GM12878 (cell line): ENCODE data around the gene ANK3. TPM values are rescaled to one million over a fixed set of nuclear protein-coding genes. Genes with fewer than 3 reads are reported as not detected.

Experiments
- ATAC-seq: fragments of 200-7000 bp; cut with Tn5 transposase; 3 replicates; pipeline ENCODE4 v1.9.1; 2020; ENCODE audit warnings: mild to moderate bottlenecking, moderate library complexity
- BruUV-seq: library from RNA; stranded (reverse); fragments of 400-500 nt; replicated peaks from 2 replicates; lab custom pipeline; 2021; lab: Mats Ljungman, UMichigan
- CTCF ChIA-PET: fragments of 300-600 bp; sonication (Branson Sonifier 250); formaldehyde crosslinking; extraction: SDS; loops from one replicate; lab custom pipeline; 2021; ENCODE audit warnings: inconsistent platforms; lab: Yijun Ruan, JAX
- POLR2A ChIA-PET: fragments of 350-600 bp; formaldehyde crosslinking; extraction: SDS; loops from one replicate; lab custom pipeline; 2021; ENCODE audit warnings: inconsistent platforms; lab: Charles Lee
- RAD21 ChIA-PET: fragments of 300-600 bp; sonication (Branson Sonifier 250); formaldehyde crosslinking; loops from one replicate; lab custom pipeline; 2023; ENCODE audit warnings: antibody characterized with exemption; ENCODE audit not compliant: unreplicated experiment; lab: Charles Lee
- SMC1A ChIA-PET: fragments of 300-600 bp; sonication (Branson Sonifier 250); formaldehyde crosslinking; loops from one replicate; lab custom pipeline; 2023; ENCODE audit not compliant: unreplicated experiment, uncharacterized antibody; lab: Charles Lee
- DNase-seq: peaks from one replicate; pipeline ENCODE4 v3.0.0-alpha.2; 2011; ENCODE audit warnings: low read depth, low spot score
- FAIRE-seq: peaks from 3 replicates; lab custom pipeline; 2011; peaks lifted over from hg19 to GRCh38; lab: Jason Lieb, UNC
- H2AFZ ChIP-seq: 2 replicates; pipeline ENCODE4 v1.6.0; 2011; ENCODE audit warnings: low read depth, low read length, control low read depth; ENCODE audit not compliant: control insufficient read depth
- H3K27ac ChIP-seq: 2 replicates; pipeline ENCODE4 v1.5.1; 2011; ENCODE audit warnings: control low read depth; ENCODE audit not compliant: control insufficient read depth, insufficient read depth
- H3K27me3 ChIP-seq, 2 experiments: replicated peaks in 1 of 2; 2 replicates each; pipeline versions ENCODE4 v1.6.0 to v1.6.1; 2011; ENCODE audit warnings: low read length in 1 of 2; ENCODE audit not compliant: control insufficient read depth in 2 of 2, insufficient read depth in 2 of 2
- H3K36me3 ChIP-seq, 2 experiments: 2 replicates each; pipeline ENCODE4 v1.5.1; 2011; ENCODE audit warnings: low read length in 1 of 2; ENCODE audit not compliant: control insufficient read depth in 2 of 2, insufficient read depth in 2 of 2
- H3K4me1 ChIP-seq: 2 replicates; pipeline ENCODE4 v1.6.1; 2011; ENCODE audit warnings: mild to moderate bottlenecking, low read length, moderate library complexity, mixed read lengths; ENCODE audit not compliant: control insufficient read depth, insufficient read depth
- H3K4me2 ChIP-seq: 2 replicates; pipeline ENCODE4 v1.6.0; 2011; ENCODE audit warnings: control low read depth; ENCODE audit not compliant: control insufficient read depth, insufficient read depth
- H3K4me3 ChIP-seq: fragments of 200-600 bp; sonication (generic); 2 replicates; pipeline ENCODE4 v1.5.1; 2016
- H3K79me2 ChIP-seq: 2 replicates; pipeline ENCODE4 v1.6.0; 2011; ENCODE audit warnings: low read length; ENCODE audit not compliant: control insufficient read depth, insufficient read depth
- H3K9ac ChIP-seq: 2 replicates; pipeline ENCODE4 v1.8.0; 2011; ENCODE audit warnings: low read length, control low read depth, mixed read lengths; ENCODE audit not compliant: control insufficient read depth, insufficient read depth
- H3K9me3 ChIP-seq: replicated peaks from 3 replicates; pipeline ENCODE4 v1.5.1; 2011; ENCODE audit warnings: mild to moderate bottlenecking, low read length; ENCODE audit not compliant: control insufficient read depth, insufficient read depth
- H4K20me1 ChIP-seq: 2 replicates; pipeline ENCODE4 v1.6.0; 2011; ENCODE audit not compliant: control insufficient read depth, insufficient read depth
- EGR1 ChIP-seq, 2 experiments: IDR thresholded peaks; 1 replicate in 1 of 2; 2 replicates in 1 of 2; pipeline ENCODE4 v1.6.1; 2011 to 2012; ENCODE audit warnings: low read depth in 2 of 2, low read length in 2 of 2, borderline replicate concordance in 1 of 2, mild to moderate bottlenecking in 1 of 2, moderate library complexity in 1 of 2
- FOS ChIP-seq: IDR thresholded peaks from 3 replicates; pipeline ENCODE4 v1.6.1; 2011; ENCODE audit warnings: borderline replicate concordance; ENCODE audit not compliant: insufficient read length; ENCODE audit errors: extremely low read depth
- JUNB ChIP-seq: IDR thresholded peaks from 2 replicates; pipeline ENCODE4 v1.6.1; 2016; ENCODE audit warnings: antibody characterized with exemption, mild to moderate bottlenecking
- JUND ChIP-seq: IDR thresholded peaks from 2 replicates; pipeline ENCODE4 v1.6.1; 2012; ENCODE audit warnings: low read depth, mild to moderate bottlenecking, low read length, improper control_type of control experiment, moderate library complexity
- MAX ChIP-seq: IDR thresholded peaks from 2 replicates; pipeline ENCODE4 v1.6.1; 2012; ENCODE audit warnings: low read depth, low read length, improper control_type of control experiment
- SREBF2 ChIP-seq: IDR thresholded peaks from 2 replicates; pipeline ENCODE4 v1.6.1; 2012; ENCODE audit warnings: mild to moderate bottlenecking, low read length
- STAT1 ChIP-seq: fragments of 450-650 bp; conservative IDR thresholded peaks from 2 replicates; pipeline ENCODE4 v1.6.1; 2014; ENCODE audit warnings: antibody characterized with exemption, mild to moderate bottlenecking
- SUZ12 ChIP-seq: fragments of 200-600 bp; sonication (generic); IDR thresholded peaks from one replicate; pipeline ENCODE4 v1.6.1; 2018; ENCODE audit warnings: antibody characterized with exemption, mild to moderate bottlenecking; ENCODE audit not compliant: unreplicated experiment
- TCF12 ChIP-seq: IDR thresholded peaks from 2 replicates; pipeline ENCODE4 v1.6.1; 2011; ENCODE audit warnings: low read depth, mild to moderate bottlenecking, low read length
- USF2 ChIP-seq: IDR thresholded peaks from 2 replicates; pipeline ENCODE4 v1.6.1; 2011; ENCODE audit warnings: low read depth, low read length, improper control_type of control experiment, borderline replicate concordance
- YBX1 ChIP-seq: fragments of 450-650 bp; IDR thresholded peaks from 2 replicates; pipeline ENCODE4 v1.6.1; 2016; ENCODE audit warnings: antibody characterized with exemption
- WGBS: methylation state at CpG from one replicate; pipeline ENCODE4 v1.1.6; 2016; ENCODE audit warnings: low lambda C conversion rate; ENCODE audit not compliant: insufficient replicate concordance, insufficient coverage; ENCODE audit errors: missing lambda C conversion rate; 5-methylcytosine and 5-hydroxymethylcytosine counted together
- in situ Hi-C: fragments of 300-500 bp; cut with MboI; formaldehyde crosslinking; loops from 9 replicates; pipeline ENCODE4 v1.14.3; 2018; ENCODE audit warnings: mixed read lengths
- intact Hi-C: fragments of 100-400 bp; cut with micrococcal nuclease; formaldehyde crosslinking; loops from one replicate; pipeline ENCODE4 v1.14.2; 2022; ENCODE audit not compliant: unreplicated experiment
- polyA plus RNA-seq, 11 experiments: library from polyadenylated mRNA; depleted of rRNA in 4 of 11; unstranded in 6 of 11; stranded (reverse) in 5 of 11; fragments of >200 nt; fragmentation: Nextera tagmentation in 4 of 11; fragmentation: Illumina TruSeq in 1 of 11; extraction: Ambion mirVana in 4 of 11; extraction: Trizol in 1 of 11; gene quantifications; 1 replicate in 1 of 11; 2 replicates in 10 of 11; pipeline versions ENCODE4 v1.2.1 to v1.2.3, GENCODE V29; 2011 to 2016; ENCODE audit warnings: inconsistent platforms in 2 of 11, missing spikeins in 2 of 11, low read depth in 1 of 11
- total RNA-seq, 4 experiments: library from RNA; depleted of rRNA in 3 of 4; stranded (reverse); fragments of >200 nt in 3 of 4; fragmentation: Illumina TruSeq in 1 of 4; extraction: Trizol in 1 of 4; gene quantifications; 2 replicates each; pipeline versions ENCODE4 v1.2.1 to v1.2.3, GENCODE V29; 2013 to 2021

The ANK3 gene
- total and polyA plus RNA-seq, 10 of the 15 experiments (the other 5 are each of a cell fraction or from before 2014, with no cell fraction given): 0.06 to 0.82 (median 0.20) TPM; not detected in 2

- TF ChIP-seq MAX (no peak), FOS (no peak), JUNB (no peak), SREBF2 (no peak), SUZ12 (no peak), JUND (no peak), STAT1 (no peak), YBX1 (no peak), TCF12 (no peak), USF2 (no peak)
Measured at GRCh38 chr10:60332371-60332770, 57.3 kb downstream of the ANK3 start (continued).

GRCh38 chr10:60331886-60332285 lies 57.8 kb downstream of the ANK3 start:
- 63% methylated on average over 3 of the region's 3 CpGs for WGBS
- TF ChIP-seq EGR1 (IDR thresholded peaks at IDR 0.05; ENCODE audit: borderline replicate concordance in 1 of 2, low read depth in 2 of 2, low read length in 2 of 2): no peak
- POLR2A ChIA-PET: interaction anchor here (0.6 kb wide), 1 partner anchor 208 kb away, joined by 3 read pairs; no protein-coding TSS in a partner anchor
- Histone ChIP-seq H3K9me3 (no peaks in the 10 kb centered on the region), H3K27me3 (no peaks in the 10 kb centered on the region), H3K4me3 (no peak overlapping the region), H3K4me2 (no peak overlapping the region), H3K4me1 (no peaks in the 10 kb centered on the region), H3K36me3 (no peaks in the 10 kb centered on the region), H3K79me2 (no peaks in the 10 kb centered on the region), H4K20me1 (no peaks in the 10 kb centered on the region), H3K9ac (no peak overlapping the region), H2AFZ (no peak overlapping the region), H3K27ac (no peak overlapping the region)
- no peak for ATAC-seq
- no peak for DNase-seq
- RAD21 ChIA-PET: no interaction called here
- SMC1A ChIA-PET: interaction anchor here (0.6 to 0.7 kb wide), 3 partner anchors 8 to 222 kb away, joined by 3 to 4 read pairs (median 3); no protein-coding TSS in a partner anchor
- CTCF ChIA-PET: no interaction called here
- in situ Hi-C loops: no loop called here
- no peak for FAIRE-seq
- no TSS peak for BruUV-seq
- intact Hi-C loops: no loop called here
